Adipose tissue (tissue), 3 donors: ENCODE data around the gene HMCN1. TPM values are rescaled to one million over a fixed set of nuclear protein-coding genes. Genes with fewer than 3 reads are reported as not detected.

Experiments used
- H3K27ac ChIP-seq: one replicate; pipeline ENCODE4 v1.5.1; 2013; ENCODE audit warnings: low read depth, low read length
- WGBS, 3 donors: extraction: QIAGEN DNeasy Blood & Tissue Kit; methylation state at CpG; one replicate each; pipeline ENCODE4 v1.1.7; 2013; 5-methylcytosine and 5-hydroxymethylcytosine counted together
- polyA plus RNA-seq, 3 donors: library from polyadenylated mRNA; stranded (reverse); fragments of 200-250 nt; gene quantifications; one replicate each; pipeline ENCODE4 v1.2.3, GENCODE V29; 2013
- donor health status: healthy with polysubstance abuse.
- donor health status: Bipolar disorder and iron deficiency.
- donor health status: healthy.

The HMCN1 gene
- 1 to 10 TPM in 2 of 3 donors, under 1 TPM in 1; 0.75 to 6.9 (median 3.8) TPM for polyA plus RNA-seq

GRCh38 chr1:185733818-185734735 is at the start of gene HMCN1:
TSS of gene HMCN1 (plus strand) at chr1:185734391. CDS start at chr1:185734780, 389 bp downstream.
- no peak within 1 kb of the TSS for H3K27ac ChIP-seq
- 0 to 1% (median 0%) methylated on average over 40 to 47 of the region's 47 CpGs for WGBS, 3 donors

- H3K27ac ChIP-seq = no peak overlapping the region
These were observed 47.1 kb upstream of the HMCN1 start for GRCh38 chr1:185686821-185687778.

- no peak overlapping the region for H3K27ac ChIP-seq
- 87 to 89% (median 88%) methylated on average over 2 of the region's 2 CpGs for WGBS, 3 donors
These were observed 43.7 kb upstream of the HMCN1 start for GRCh38 chr1:185690527-185690926.

DNA sequence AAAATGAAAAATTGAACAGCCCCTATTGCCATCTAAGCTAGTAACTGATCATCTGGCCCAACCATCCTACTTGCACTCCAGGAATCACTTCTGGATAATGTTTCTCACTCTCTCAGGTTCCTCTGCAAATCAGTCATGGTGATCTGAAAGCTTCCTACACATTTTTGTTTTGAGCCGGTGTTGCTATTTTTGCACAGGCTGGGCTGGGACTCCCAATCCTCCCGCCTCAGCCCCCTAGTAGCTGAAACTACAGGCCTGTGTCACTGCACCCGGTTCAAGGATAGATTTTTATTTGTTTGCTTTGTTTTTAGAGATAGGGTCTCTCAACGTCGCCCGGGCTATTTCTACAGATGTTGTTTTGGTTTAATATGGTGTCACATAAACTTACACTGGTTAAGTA is 40.5 kb upstream of the HMCN1 start:
- H3K27ac ChIP-seq = no peak overlapping the region

DNA sequence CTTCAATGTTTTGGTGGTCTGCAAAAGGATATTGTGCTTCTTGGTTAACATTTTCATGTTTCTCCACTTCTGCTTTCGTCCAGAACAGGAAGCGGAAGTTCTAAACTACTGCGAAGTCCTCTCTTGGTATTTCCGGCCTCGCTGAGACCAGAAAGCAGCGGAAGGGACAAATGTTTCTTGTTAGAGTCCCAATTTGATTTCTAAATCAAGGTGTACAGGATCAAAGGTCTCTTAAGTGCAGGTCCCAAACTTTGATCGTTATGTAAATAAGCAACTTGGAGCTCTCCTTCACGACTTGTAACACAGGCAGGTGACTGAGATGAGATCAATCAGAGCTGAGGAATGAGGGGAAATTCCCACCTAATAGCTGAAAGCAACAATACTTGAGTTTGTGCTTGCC is 40.1 kb upstream of the HMCN1 start:
- WGBS, 3 donors = 25 to 37% (median 31%) methylated on average over 8 of the region's 8 CpGs

More for the DNA sequence above, 40.5 kb upstream of the HMCN1 start:
- 31 to 51% (median 48%) methylated on average over 6 of the region's 6 CpGs for WGBS, 3 donors

GRCh38 chr1:185695299-185695698 is 38.9 kb upstream of the HMCN1 start:
- no peak overlapping the region for H3K27ac ChIP-seq

More for the DNA sequence above, 40.1 kb upstream of the HMCN1 start:
- H3K27ac ChIP-seq = no peak overlapping the region

- 87 to 95% (median 91%) methylated on average over 4 of the region's 4 CpGs for WGBS, 3 donors
- no peak overlapping the region for H3K27ac ChIP-seq
These were observed 37.6 kb upstream of the HMCN1 start for GRCh38 chr1:185696422-185697150.

- H3K27ac ChIP-seq = no peak overlapping the region
- 71 to 86% (median 73%) methylated on average over 4 of the region's 4 CpGs for WGBS, 3 donors
These were observed 34.3 kb upstream of the HMCN1 start for GRCh38 chr1:185699874-185700273.

DNA sequence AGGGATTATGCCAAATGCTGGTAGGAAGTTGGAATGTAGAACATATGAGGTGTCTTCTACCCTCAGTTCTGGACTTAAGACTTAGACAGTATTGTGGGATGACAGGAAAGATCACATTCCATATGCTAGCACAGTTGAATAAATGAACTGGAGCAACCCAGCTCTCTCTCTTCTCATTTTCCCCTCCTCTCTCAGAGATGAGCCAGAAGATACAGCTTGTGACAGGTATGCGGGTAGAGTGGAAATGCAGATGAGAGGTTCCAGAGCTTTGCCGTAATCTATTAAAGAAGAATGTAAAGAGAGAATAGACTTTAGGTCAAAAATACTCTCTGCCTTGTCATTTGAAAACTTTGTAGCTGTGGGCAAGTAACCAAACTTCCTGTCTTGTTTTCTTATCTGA is 32.5 kb upstream of the HMCN1 start:
- WGBS, 3 donors = 52 to 95% (median 73%) methylated on average over 2 of the region's 2 CpGs
- no peak overlapping the region for H3K27ac ChIP-seq

DNA sequence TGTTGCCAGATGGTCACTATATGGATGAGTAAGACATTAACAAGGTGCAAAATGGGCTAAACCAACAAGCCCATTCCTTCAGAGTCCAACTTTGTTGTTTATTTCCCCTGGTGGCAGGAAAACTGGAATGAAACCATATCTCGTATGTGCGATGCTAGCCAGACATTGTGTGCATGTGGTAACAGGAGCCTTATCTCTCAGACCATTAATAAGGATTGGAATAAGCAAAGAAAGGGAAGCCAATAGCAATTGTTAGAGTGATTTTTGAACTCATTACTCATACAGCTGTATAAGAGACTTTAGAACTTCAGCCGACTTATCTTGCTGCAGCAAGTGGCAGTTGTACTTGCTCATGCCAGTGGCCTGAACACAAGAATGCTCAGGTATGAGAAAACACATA is 30.0 kb upstream of the HMCN1 start:
- WGBS, 3 donors = 56 to 86% (median 81%) methylated on average over 3 of the region's 3 CpGs
- no peak overlapping the region for H3K27ac ChIP-seq

GRCh38 chr1:185716095-185716494 is 18.1 kb upstream of the HMCN1 start:
- no peak overlapping the region for H3K27ac ChIP-seq
- WGBS, 3 donors = 60 to 71% (median 64%) methylated on average over 3 of the region's 3 CpGs

DNA sequence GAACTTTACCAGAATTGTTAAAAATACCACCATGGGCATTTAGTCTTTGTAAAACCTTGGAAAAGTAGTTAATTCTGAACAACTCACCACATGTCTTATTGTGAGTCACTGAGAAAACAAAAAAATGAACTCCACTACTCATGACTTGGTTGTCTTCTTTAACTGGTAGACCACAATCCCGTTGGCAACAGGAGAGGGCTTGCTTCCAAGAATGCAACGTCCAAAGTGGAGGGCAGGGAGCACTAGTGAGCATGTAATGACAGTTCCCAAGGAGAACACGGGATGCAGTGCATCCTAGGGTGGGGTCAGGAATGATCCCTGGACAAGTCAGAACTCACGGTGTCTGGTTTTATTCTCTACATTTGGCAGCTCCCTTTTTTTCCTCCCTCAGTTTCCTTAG is 15.2 kb upstream of the HMCN1 start:
- H3K27ac ChIP-seq = no peak overlapping the region
- 11 to 28% (median 24%) methylated on average over 4 of the region's 4 CpGs for WGBS, 3 donors

DNA sequence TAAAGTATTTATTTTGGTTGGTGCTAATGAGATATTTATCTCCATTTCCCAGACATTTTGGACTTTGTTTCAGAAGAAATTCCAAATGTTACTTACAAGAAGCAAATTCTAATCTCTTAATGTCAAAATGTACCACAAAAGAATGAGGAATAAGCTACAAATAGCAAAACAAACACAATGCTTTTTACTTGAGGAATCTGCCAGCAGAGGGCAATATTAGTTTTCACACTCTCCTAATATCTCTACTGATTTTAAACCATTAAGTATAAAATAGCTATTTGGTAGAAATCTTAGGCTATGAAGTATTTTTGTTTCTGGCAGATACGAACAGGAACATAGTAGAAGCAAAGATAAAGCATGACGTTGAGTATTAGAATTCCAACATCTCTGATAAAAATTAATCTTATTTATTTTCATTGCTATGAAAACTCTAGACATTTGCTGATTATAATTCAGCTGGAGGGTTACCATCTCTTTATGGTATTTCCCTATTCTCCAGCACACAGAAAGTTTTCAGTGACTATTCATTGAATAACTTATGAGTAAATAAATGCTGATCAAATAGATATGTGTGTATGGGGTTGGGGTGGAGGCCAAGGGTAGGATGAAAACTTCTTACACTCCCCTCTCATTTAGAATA is 13.4 kb upstream of the HMCN1 start:
- no peak overlapping the region for H3K27ac ChIP-seq
- WGBS, 3 donors = 9 to 26% (median 16%) methylated on average over 2 of the region's 2 CpGs

- no peak overlapping the region for H3K27ac ChIP-seq
These were observed 12.6 kb upstream of the HMCN1 start for GRCh38 chr1:185721553-185721952.

- WGBS, 3 donors = 86 to 93% (median 90%) methylated on average over 2 of the region's 2 CpGs
- H3K27ac ChIP-seq = no peak overlapping the region
These were observed 12.1 kb upstream of the HMCN1 start for GRCh38 chr1:185722098-185722497.

DNA sequence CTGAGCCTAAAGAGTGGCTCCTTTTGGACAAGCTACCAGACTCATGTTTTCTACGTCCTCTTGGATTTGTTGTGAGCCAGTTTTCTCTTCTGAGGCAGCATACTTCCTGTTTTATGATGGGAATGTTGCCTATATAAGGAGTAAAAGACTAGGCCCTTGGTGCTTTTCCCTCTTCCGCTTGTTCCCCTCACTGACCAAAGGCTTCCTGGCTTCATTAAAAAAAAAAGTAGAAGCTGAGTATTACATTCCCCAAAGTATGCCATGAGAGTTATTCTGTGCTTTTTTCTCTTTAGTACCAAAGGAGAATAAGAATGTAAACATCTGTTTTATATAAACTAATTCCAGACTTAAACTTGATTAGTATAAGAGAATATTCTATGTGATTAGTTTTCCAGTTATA is 6.5 kb upstream of the HMCN1 start:
- H3K27ac ChIP-seq = no peak overlapping the region
- WGBS, 3 donors = 74 to 98% (median 83%) methylated on average over 2 of the region's 2 CpGs

GRCh38 chr1:185731446-185731845 is 2.7 kb upstream of the HMCN1 start:
- whole genome bisulfite sequencing, 3 donors = 76 to 87% (median 79%) methylated on average over 1 of the region's 1 CpG
- no peak overlapping the region for H3K27ac ChIP-seq

- WGBS, 3 donors = 69 to 78% (median 75%) methylated on average over 5 of the region's 5 CpGs
- no peak overlapping the region for H3K27ac ChIP-seq
These were observed 1.2 kb upstream of the HMCN1 start for GRCh38 chr1:185732951-185733350.
